ENCODE data around the gene BAIAP3.

Gene BAIAP3

DNA sequence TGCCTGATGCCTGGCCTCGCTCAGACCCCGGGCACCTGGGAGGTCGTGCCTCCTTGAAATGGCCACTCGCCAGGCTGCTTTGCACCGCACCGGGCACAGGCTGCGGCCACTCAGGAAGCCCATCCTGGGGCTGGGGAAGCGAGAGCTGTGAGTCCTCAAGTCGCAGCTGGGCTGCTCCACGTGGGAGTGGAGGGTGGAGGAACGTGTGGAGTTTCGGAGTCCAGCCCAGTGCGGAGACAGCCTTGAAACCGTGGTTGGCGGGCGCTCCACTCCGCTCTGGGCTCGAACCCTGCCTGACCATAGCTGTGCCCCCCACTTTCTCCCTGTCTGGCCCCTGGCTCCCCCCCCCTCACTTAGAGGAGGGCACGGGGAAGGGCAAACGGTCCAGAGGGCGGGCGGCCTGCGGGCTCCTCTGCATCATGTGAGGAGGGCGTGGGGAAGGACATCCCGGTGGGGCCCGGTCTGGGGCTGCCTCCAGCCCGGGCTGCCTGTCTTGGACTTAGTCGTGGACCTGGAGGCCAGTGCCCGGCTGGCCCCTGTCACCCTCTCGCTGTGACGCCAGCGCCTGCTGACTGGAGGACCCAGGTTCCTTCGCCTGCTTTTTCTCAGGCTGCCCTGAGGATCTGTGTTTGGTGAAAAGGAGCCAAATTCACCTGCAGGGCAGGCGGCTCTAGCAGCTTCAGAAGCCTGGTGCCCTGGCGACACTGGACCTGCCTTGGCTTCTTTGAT lies 21.5 kb upstream of the BAIAP3 start:
- Histone ChIP-seq H3K36me3 (ENCODE audit: control insufficient read depth in 1 of 2, insufficient read depth in 2 of 2, low read length in 2 of 2) (peaks cover 18 to 32% of the 10 kb centered on the region in 2 donors), H3K27ac (ENCODE audit: low read length) (peak overlapping the region; percentile 8), H3K4me3 (ENCODE audit: low read depth in 1 of 2, low read length in 2 of 2) (peak overlapping the region; percentile 81 to 92), H3K4me1 (ENCODE audit: control insufficient read depth in 1 of 2, insufficient read depth in 2 of 2, low read length in 2 of 2) (peaks cover 10 to 48% of the 10 kb centered on the region in 2 donors), H3K27me3 (ENCODE audit: low read depth, low read length) (no peaks in the 10 kb centered on the region), H3K9me3 (ENCODE audit: control insufficient read depth in 1 of 2, low read length in 2 of 2) (no peaks in the 10 kb centered on the region)

DNA sequence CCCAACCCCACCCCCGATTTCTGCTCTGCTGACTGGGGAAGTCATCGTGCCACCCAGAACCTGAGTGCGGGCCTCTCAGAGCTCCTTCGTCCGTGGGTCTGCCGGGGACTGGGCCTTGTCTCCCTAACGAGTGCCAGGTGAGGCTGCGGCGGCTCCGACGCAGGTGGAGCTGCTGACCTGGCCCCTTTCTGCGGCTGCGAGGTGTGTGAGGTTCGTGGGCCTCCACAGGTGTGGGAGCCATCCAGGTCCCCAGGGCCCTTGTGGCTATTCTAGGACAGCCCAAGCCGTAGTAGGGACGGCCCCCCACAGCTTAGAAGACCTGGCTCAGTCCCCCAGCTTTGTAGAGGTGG lies 21.0 kb upstream of the BAIAP3 start:
- peak overlapping the region in 1 of 2 donors; percentile 92 for H3K4me3 ChIP-seq (ENCODE audit: low read depth in 1 of 2, low read length in 2 of 2)
- H3K9me3 ChIP-seq (ENCODE audit: control insufficient read depth in 1 of 2, low read length in 2 of 2), result no peaks in the 10 kb centered on the region
- no peak overlapping the region for H3K27ac ChIP-seq (ENCODE audit: low read length)
- peaks cover 22 to 38% of the 10 kb centered on the region in 2 donors for H3K36me3 ChIP-seq (ENCODE audit: control insufficient read depth in 1 of 2, insufficient read depth in 2 of 2, low read length in 2 of 2)
- H3K27me3 ChIP-seq (ENCODE audit: low read depth, low read length), result no peaks in the 10 kb centered on the region
- peaks cover 10 to 48% of the 10 kb centered on the region in 2 donors for H3K4me1 ChIP-seq (ENCODE audit: control insufficient read depth in 1 of 2, insufficient read depth in 2 of 2, low read length in 2 of 2)

DNA sequence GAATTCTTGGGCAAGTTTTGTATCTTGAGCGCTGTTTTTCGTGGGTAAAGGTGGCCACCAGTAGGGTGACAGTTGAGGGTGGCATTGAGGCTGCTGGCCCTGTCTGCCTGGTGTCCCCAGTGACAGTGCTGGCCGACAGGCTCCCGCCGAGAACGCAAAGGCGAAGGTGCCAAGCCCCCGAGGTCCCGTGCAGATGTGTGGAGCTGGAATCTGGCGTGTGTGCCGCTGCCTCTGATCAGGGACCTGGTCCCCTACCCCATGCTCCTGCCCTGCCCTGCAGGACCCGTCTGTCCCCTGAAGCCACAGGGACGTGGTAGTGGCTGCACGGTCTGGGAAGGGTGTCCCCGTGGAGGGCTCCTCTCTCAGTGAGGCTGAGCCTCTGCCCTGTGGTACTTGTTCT lies 20.5 kb upstream of the BAIAP3 start:
- H3K27me3 ChIP-seq (ENCODE audit: low read depth, low read length), result no peaks in the 10 kb centered on the region
- peaks cover 27 to 42% of the 10 kb centered on the region in 2 donors for H3K36me3 ChIP-seq (ENCODE audit: control insufficient read depth in 1 of 2, insufficient read depth in 2 of 2, low read length in 2 of 2)
- H3K4me1 ChIP-seq (ENCODE audit: control insufficient read depth in 1 of 2, insufficient read depth in 2 of 2, low read length in 2 of 2), result peaks cover 10 to 48% of the 10 kb centered on the region in 2 donors
- no peaks in the 10 kb centered on the region for H3K9me3 ChIP-seq (ENCODE audit: control insufficient read depth in 1 of 2, low read length in 2 of 2)
- H3K27ac ChIP-seq (ENCODE audit: low read length), result no peak overlapping the region
- peak overlapping the region in 1 of 2 donors; percentile 92 for H3K4me3 ChIP-seq (ENCODE audit: low read depth in 1 of 2, low read length in 2 of 2)

- no peak overlapping the region for H3K27ac ChIP-seq (ENCODE audit: low read length)
- peaks cover 10 to 48% of the 10 kb centered on the region in 2 donors for H3K4me1 ChIP-seq (ENCODE audit: control insufficient read depth in 1 of 2, insufficient read depth in 2 of 2, low read length in 2 of 2)
- H3K4me3 ChIP-seq (ENCODE audit: low read depth in 1 of 2, low read length in 2 of 2), result no peak overlapping the region
- peaks cover 35 to 52% of the 10 kb centered on the region in 2 donors for H3K36me3 ChIP-seq (ENCODE audit: control insufficient read depth in 1 of 2, insufficient read depth in 2 of 2, low read length in 2 of 2)
- no peaks in the 10 kb centered on the region for H3K9me3 ChIP-seq (ENCODE audit: control insufficient read depth in 1 of 2, low read length in 2 of 2)
- no peaks in the 10 kb centered on the region for H3K27me3 ChIP-seq (ENCODE audit: low read depth, low read length)
Observed at GRCh38 chr16:1313721-1314369, 19.6 kb upstream of the BAIAP3 start.

DNA sequence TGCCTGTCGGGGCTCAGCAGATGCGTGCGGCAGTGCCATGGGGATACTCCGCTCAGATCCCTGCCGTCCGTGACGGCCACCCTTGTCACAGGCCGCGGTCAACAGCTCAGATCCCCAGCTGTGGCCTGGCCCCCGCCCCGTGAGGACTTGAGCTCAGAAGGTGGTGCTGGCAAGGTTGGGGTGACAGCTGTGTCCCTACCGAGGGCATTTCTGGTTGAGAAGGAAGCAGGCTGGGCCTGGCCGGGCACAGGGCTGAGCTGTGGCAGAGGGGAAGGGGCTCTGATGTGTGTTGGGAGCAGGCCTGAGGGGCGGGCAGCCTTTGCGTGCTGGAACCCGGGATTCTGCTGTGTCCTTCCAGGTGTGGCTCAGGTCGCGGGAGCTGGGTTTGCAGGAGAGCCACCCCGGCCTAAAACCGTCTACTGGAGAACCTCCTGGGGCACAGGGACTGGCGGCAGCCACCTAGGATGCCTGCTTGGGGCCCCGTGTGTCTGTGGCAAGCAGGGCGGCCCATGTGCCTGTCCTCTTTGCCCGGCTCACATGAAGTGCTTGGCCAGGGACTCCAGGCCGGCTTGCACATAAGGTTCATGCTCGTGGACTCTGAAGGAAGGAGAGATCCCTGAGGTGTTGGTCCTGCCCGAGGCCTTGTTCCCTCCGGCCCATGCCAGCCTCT lies 18.9 kb upstream of the BAIAP3 start:
- H3K27me3 ChIP-seq (ENCODE audit: low read depth, low read length), result no peaks in the 10 kb centered on the region
- peaks cover 41 to 59% of the 10 kb centered on the region in 2 donors for H3K36me3 ChIP-seq (ENCODE audit: control insufficient read depth in 1 of 2, insufficient read depth in 2 of 2, low read length in 2 of 2)
- H3K4me1 ChIP-seq (ENCODE audit: control insufficient read depth in 1 of 2, insufficient read depth in 2 of 2, low read length in 2 of 2), result peaks cover 10 to 48% of the 10 kb centered on the region in 2 donors
- no peak overlapping the region for H3K4me3 ChIP-seq (ENCODE audit: low read depth in 1 of 2, low read length in 2 of 2)
- H3K27ac ChIP-seq (ENCODE audit: low read length), result no peak overlapping the region
- H3K9me3 ChIP-seq (ENCODE audit: control insufficient read depth in 1 of 2, low read length in 2 of 2), result no peaks in the 10 kb centered on the region

DNA sequence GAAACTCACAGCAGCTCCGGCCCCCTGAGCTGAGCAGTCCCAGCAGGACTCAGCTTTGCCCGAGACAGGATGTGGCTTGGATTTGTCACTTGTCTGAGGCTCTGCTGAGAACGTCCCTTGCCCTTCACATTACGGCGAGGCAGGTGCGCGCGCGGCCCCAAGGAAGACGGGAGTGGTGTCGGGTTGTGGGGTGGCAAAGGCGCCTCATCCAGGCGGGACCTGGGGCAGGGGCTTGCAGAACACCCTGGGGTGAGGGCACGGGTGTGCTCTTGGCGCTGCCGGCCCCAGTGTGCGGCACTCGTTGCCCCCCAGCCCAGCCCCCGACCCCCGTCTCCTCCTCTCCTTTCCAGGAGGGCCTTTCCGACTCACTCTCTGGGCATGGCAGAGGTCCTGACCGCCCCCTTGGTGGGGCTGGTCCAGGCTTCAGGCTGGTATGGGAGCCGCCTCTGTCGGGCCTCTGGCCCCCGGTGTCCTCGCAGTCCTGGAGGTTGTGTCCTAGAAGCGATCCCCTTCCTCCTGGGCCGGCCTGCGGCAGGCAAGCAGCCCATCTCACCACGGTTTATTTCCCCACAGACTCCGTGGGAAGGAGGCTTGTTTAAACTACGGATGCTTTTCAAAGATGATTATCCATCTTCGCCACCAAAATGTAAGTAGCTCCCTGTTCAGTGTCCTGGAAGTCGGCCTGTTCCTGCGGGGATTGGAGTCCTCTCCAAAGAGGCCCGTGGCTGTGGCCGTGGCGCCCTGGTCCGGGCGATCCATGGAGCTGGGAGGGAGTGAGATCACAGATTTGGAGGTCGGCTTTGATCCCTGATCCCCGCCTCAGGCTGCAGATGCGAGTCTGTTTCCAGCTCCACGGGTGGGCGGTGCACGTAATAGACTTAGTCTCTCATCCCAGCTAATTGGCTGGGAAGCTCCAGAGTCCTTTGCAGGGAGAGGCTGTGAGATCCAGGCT lies 18.1 kb upstream of the BAIAP3 start:
- Histone ChIP-seq H3K36me3 (ENCODE audit: control insufficient read depth in 1 of 2, insufficient read depth in 2 of 2, low read length in 2 of 2) (peaks cover 49 to 67% of the 10 kb centered on the region in 2 donors), H3K4me1 (ENCODE audit: control insufficient read depth in 1 of 2, insufficient read depth in 2 of 2, low read length in 2 of 2) (peaks cover 10 to 43% of the 10 kb centered on the region in 2 donors), H3K27ac (ENCODE audit: low read length) (no peak overlapping the region), H3K9me3 (ENCODE audit: control insufficient read depth in 1 of 2, low read length in 2 of 2) (no peaks in the 10 kb centered on the region), H3K27me3 (ENCODE audit: low read depth, low read length) (no peaks in the 10 kb centered on the region), H3K4me3 (ENCODE audit: low read depth in 1 of 2, low read length in 2 of 2) (no peak overlapping the region)

DNA sequence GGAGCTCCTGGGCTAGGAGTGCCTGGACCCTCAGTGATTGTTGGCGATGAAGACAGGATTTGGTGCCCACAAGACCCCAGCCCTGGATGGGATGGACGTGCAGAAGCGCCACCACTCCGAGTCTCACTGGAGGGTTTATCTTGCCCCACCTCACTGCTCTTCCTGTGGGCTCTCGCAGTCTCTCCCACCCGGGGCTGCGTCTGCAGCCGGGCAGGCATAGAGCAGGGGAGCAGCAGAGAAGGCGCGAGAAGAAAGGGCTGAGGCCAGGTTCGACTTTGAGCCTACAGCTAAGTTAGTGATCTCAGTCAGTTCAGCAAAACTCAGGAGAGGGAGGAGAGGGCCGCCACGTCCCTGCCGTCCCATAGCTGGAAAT lies 17.4 kb upstream of the BAIAP3 start:
- Histone ChIP-seq H3K9me3 (ENCODE audit: control insufficient read depth in 1 of 2, low read length in 2 of 2) (no peaks in the 10 kb centered on the region), H3K27me3 (ENCODE audit: low read depth, low read length) (no peaks in the 10 kb centered on the region), H3K4me3 (ENCODE audit: low read depth in 1 of 2, low read length in 2 of 2) (no peak overlapping the region), H3K27ac (ENCODE audit: low read length) (no peak overlapping the region), H3K36me3 (ENCODE audit: control insufficient read depth in 1 of 2, insufficient read depth in 2 of 2, low read length in 2 of 2) (peaks cover 50 to 73% of the 10 kb centered on the region in 2 donors), H3K4me1 (ENCODE audit: control insufficient read depth in 1 of 2, insufficient read depth in 2 of 2, low read length in 2 of 2) (peaks cover 7 to 37% of the 10 kb centered on the region in 2 donors)

DNA sequence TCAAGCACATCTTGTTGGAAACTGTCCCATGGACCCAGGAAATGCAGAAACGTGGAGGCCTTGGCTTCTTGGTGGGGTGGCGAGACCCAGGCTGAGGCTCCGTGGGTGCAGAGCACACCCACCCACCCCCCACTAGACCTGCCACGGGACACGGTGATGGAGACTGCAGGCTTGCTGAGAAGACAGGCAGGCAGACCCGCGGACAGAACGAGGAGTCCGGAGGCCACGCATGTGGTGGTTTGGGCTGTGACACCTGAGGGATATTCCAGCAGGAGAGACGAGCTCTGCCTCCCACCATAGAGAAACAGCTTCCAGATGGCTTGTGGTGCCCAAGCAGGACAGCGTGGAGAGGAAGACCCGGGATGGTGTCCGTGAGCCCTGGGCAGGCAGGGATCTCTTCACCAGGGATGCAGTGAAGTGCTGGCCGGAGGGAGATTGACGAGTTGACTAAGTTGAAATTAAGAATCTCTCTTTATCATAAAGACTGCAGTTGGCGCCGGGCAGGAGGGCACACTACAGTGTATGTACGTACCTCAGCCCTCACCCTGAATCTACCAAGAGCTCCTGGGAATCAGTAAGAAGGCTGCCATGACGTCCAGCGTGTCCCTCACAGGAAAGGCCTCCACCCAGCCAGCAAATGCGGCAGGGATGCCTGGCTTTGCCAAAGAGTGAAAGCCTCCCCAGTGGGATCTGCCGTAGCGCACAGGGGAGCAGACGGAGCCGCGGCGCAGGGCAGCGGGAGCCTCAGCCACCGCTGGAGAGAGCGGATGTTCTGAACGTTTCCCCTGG lies 15.8 kb upstream of the BAIAP3 start:
- Histone ChIP-seq H3K4me3 (ENCODE audit: low read depth in 1 of 2, low read length in 2 of 2) (no peak overlapping the region), H3K36me3 (ENCODE audit: control insufficient read depth in 1 of 2, insufficient read depth in 2 of 2, low read length in 2 of 2) (peaks cover 47 to 83% of the 10 kb centered on the region in 2 donors), H3K4me1 (ENCODE audit: control insufficient read depth in 1 of 2, insufficient read depth in 2 of 2, low read length in 2 of 2) (peaks cover 0 to 20% of the 10 kb centered on the region in 2 donors), H3K27ac (ENCODE audit: low read length) (no peak overlapping the region), H3K9me3 (ENCODE audit: control insufficient read depth in 1 of 2, low read length in 2 of 2) (no peaks in the 10 kb centered on the region), H3K27me3 (ENCODE audit: low read depth, low read length) (no peaks in the 10 kb centered on the region)

GRCh38 chr16:1318268-1318545 lies 15.2 kb upstream of the BAIAP3 start:
- Histone ChIP-seq H3K27me3 (ENCODE audit: low read depth, low read length) (no peaks in the 10 kb centered on the region), H3K27ac (ENCODE audit: low read length) (no peak overlapping the region), H3K36me3 (ENCODE audit: control insufficient read depth in 1 of 2, insufficient read depth in 2 of 2, low read length in 2 of 2) (peaks cover 47 to 85% of the 10 kb centered on the region in 2 donors), H3K4me3 (ENCODE audit: low read depth in 1 of 2, low read length in 2 of 2) (no peak overlapping the region), H3K4me1 (ENCODE audit: control insufficient read depth in 1 of 2, insufficient read depth in 2 of 2, low read length in 2 of 2) (peaks cover 0 to 15% of the 10 kb centered on the region in 2 donors), H3K9me3 (ENCODE audit: control insufficient read depth in 1 of 2, low read length in 2 of 2) (no peaks in the 10 kb centered on the region)

DNA sequence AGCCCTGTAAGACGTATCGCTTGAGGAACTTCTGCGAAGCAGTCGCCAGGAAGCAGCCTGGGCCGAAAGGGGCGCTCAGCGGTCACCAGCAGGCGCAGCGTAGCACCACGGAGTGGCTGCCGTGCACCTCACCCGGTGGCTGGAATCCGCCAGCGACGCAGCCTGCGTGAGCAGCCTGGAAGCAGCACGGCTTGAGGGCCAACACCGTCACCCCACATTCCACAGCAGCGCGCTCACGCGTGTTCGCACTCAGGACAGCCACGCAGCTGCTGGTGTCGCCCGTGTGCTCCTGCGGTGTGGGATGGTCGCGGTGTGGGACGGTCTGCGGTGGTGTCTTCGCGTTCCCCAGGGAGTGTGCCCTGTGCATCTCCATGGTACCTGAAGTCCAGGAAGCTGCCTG lies 14.4 kb upstream of the BAIAP3 start:
- no peaks in the 10 kb centered on the region for H3K27me3 ChIP-seq (ENCODE audit: low read depth, low read length)
- H3K27ac ChIP-seq (ENCODE audit: low read length), result no peak overlapping the region
- no peaks in the 10 kb centered on the region for H3K9me3 ChIP-seq (ENCODE audit: control insufficient read depth in 1 of 2, low read length in 2 of 2)
- H3K4me1 ChIP-seq (ENCODE audit: control insufficient read depth in 1 of 2, insufficient read depth in 2 of 2, low read length in 2 of 2), result peaks cover 0 to 7% of the 10 kb centered on the region in 2 donors
- H3K4me3 ChIP-seq (ENCODE audit: low read depth in 1 of 2, low read length in 2 of 2), result no peak overlapping the region
- H3K36me3 ChIP-seq (ENCODE audit: control insufficient read depth in 1 of 2, insufficient read depth in 2 of 2, low read length in 2 of 2), result peaks cover 48 to 89% of the 10 kb centered on the region in 2 donors
